ENCODE results near the gene DHPS. TPM values are rescaled to one million over a fixed set of nuclear protein-coding genes. Genes with fewer than 3 reads are reported as not detected.

Gene DHPS
- total and polyA plus RNA-seq, 2 of the 4 experiments (the other 2 are of a cell fraction) = 82.8 to 85.0 TPM

Small RNAs within 50 kb of the gene (microRNA-seq; reads per million reads assigned to microRNA genes)
- gene SNORD41 (ENCODE audit: insufficient read depth, insufficient read length) = 298 reads per million, percentile 88 among the genes with 10 or more reads in this experiment

Small RNAs within 50 kb of the gene (small RNA-seq; reads per million reads assigned to genes)
- gene SNORD41 = 3.3 to 23.1 (median 5.3) reads per million in 5 experiments

Other genes with a start within 250 kb of the DHPS start
- gene ZNF443, start 240.9 kb downstream of the DHPS start, total RNA-seq (2012; rRNA removed) = 3.2 and 3.6 TPM in 2 replicates
- gene ZNF443, start 240.9 kb downstream of the DHPS start, polyA plus RNA-seq (2012; rRNA removed) = 0.52 and 0.79 TPM in 2 replicates
- gene ZNF709, start 197.1 kb downstream of the DHPS start, total RNA-seq (2012; rRNA removed) = 3.8 and 4.2 TPM in 2 replicates
- gene ZNF709, start 197.1 kb downstream of the DHPS start, polyA plus RNA-seq (2012; rRNA removed) = 0.43 and 0.50 TPM in 2 replicates
- gene ZNF564, start 130.4 kb downstream of the DHPS start, total RNA-seq (2012; rRNA removed) = 6.3 and 9.4 TPM in 2 replicates
- gene ZNF564, start 130.4 kb downstream of the DHPS start, polyA plus RNA-seq (2012; rRNA removed) = 1.2 and 1.5 TPM in 2 replicates
- 8.1 and 9.0 TPM in 2 replicates for gene ZNF490, start 71.1 kb downstream of the DHPS start, total RNA-seq (2012; rRNA removed)
- gene ZNF490, start 71.1 kb downstream of the DHPS start, polyA plus RNA-seq (2012; rRNA removed) = 1.5 and 1.7 TPM in 2 replicates
- 15.8 and 19.4 TPM in 2 replicates for gene ZNF791, start 71.0 kb downstream of the DHPS start, total RNA-seq (2012; rRNA removed)
- gene ZNF791, start 71.0 kb downstream of the DHPS start, polyA plus RNA-seq (2012; rRNA removed) = 7.0 and 7.1 TPM in 2 replicates
- 10.4 and 10.6 TPM in 2 replicates for gene MAN2B1, start 15.1 kb downstream of the DHPS start, total RNA-seq (2012; rRNA removed)
- gene MAN2B1, start 15.1 kb downstream of the DHPS start, polyA plus RNA-seq (2012; rRNA removed) = 55.4 and 64.0 TPM in 2 replicates
- gene WDR83, start 15.1 kb downstream of the DHPS start, total RNA-seq (2012; rRNA removed) = 5.3 and 5.9 TPM in 2 replicates
- gene WDR83, start 15.1 kb downstream of the DHPS start, polyA plus RNA-seq (2012; rRNA removed) = 8.9 and 10.5 TPM in 2 replicates
- gene GNG14, start 6.1 kb upstream of the DHPS start, total RNA-seq (2012; rRNA removed) = not detected in 2 replicates
- gene GNG14, start 6.1 kb upstream of the DHPS start, polyA plus RNA-seq (2012; rRNA removed) = not detected in 2 replicates
- gene FBXW9, start 14.8 kb upstream of the DHPS start, total RNA-seq (2012; rRNA removed) = 8.6 and 9.5 TPM in 2 replicates
- 14.2 and 14.4 TPM in 2 replicates for gene FBXW9, start 14.8 kb upstream of the DHPS start, polyA plus RNA-seq (2012; rRNA removed)
- 32.8 and 36.0 TPM in 2 replicates for gene TNPO2, start 42.1 kb upstream of the DHPS start, total RNA-seq (2012; rRNA removed)
- gene TNPO2, start 42.1 kb upstream of the DHPS start, polyA plus RNA-seq (2012; rRNA removed) = 77.2 and 82.3 TPM in 2 replicates
- 99.2 and 113 TPM in 2 replicates for gene TRIR, start 52.8 kb upstream of the DHPS start, total RNA-seq (2012; rRNA removed)
- gene TRIR, start 52.8 kb upstream of the DHPS start, polyA plus RNA-seq (2012; rRNA removed) = 201 and 242 TPM in 2 replicates
- gene GET3, start 55.6 kb upstream of the DHPS start, total RNA-seq (2012; rRNA removed) = 111 and 129 TPM in 2 replicates
- 152 and 178 TPM in 2 replicates for gene GET3, start 55.6 kb upstream of the DHPS start, polyA plus RNA-seq (2012; rRNA removed)
- gene BEST2, start 69.9 kb upstream of the DHPS start, total RNA-seq (2012; rRNA removed) = not detected in 2 replicates
- not detected in 2 replicates for gene BEST2, start 69.9 kb upstream of the DHPS start, polyA plus RNA-seq (2012; rRNA removed)
- 7.5 and 8.1 TPM in 2 replicates for gene HOOK2, start 93.7 kb upstream of the DHPS start, total RNA-seq (2012; rRNA removed)
- 11.0 and 21.6 TPM in 2 replicates for gene HOOK2, start 93.7 kb upstream of the DHPS start, polyA plus RNA-seq (2012; rRNA removed)
- 20.8 and 32.8 TPM in 2 replicates for gene JUNB, start 109.6 kb upstream of the DHPS start, total RNA-seq (2012; rRNA removed)
- gene JUNB, start 109.6 kb upstream of the DHPS start, polyA plus RNA-seq (2012; rRNA removed) = 109 and 141 TPM in 2 replicates
- 351 and 371 TPM in 2 replicates for gene PRDX2, start 119.9 kb upstream of the DHPS start, total RNA-seq (2012; rRNA removed)
- gene PRDX2, start 119.9 kb upstream of the DHPS start, polyA plus RNA-seq (2012; rRNA removed) = 378 and 383 TPM in 2 replicates
- gene THSD8, start 120.2 kb upstream of the DHPS start, total RNA-seq (2012; rRNA removed) = not detected in 2 replicates
- 0.68 and 0.90 TPM in 2 replicates for gene THSD8, start 120.2 kb upstream of the DHPS start, polyA plus RNA-seq (2012; rRNA removed)
- 44.6 and 45.5 TPM in 2 replicates for gene RNASEH2A, start 124.7 kb upstream of the DHPS start, total RNA-seq (2012; rRNA removed)
- gene RNASEH2A, start 124.7 kb upstream of the DHPS start, polyA plus RNA-seq (2012; rRNA removed) = 34.9 and 39.4 TPM in 2 replicates
- gene RTBDN, start 152.7 kb upstream of the DHPS start, total RNA-seq (2012; rRNA removed) = not detected in 2 replicates
- gene RTBDN, start 152.7 kb upstream of the DHPS start, polyA plus RNA-seq (2012; rRNA removed) = 0.07 and 0.14 TPM in 2 replicates
- gene MAST1, start 156.6 kb upstream of the DHPS start, total RNA-seq (2012; rRNA removed) = 0.28 and 1.1 TPM in 2 replicates
- gene MAST1, start 156.6 kb upstream of the DHPS start, polyA plus RNA-seq (2012; rRNA removed) = 0.44 and 0.56 TPM in 2 replicates
- 6.4 and 9.5 TPM in 2 replicates for gene DNASE2, start 199.6 kb upstream of the DHPS start, total RNA-seq (2012; rRNA removed)
- 31.1 and 32.0 TPM in 2 replicates for gene DNASE2, start 199.6 kb upstream of the DHPS start, polyA plus RNA-seq (2012; rRNA removed)
- not detected in 2 replicates for gene KLF1, start 205.3 kb upstream of the DHPS start, total RNA-seq (2012; rRNA removed)
- not detected in 2 replicates for gene KLF1, start 205.3 kb upstream of the DHPS start, polyA plus RNA-seq (2012; rRNA removed)
- gene GCDH, start 209.3 kb upstream of the DHPS start, total RNA-seq (2012; rRNA removed) = 41.1 and 41.6 TPM in 2 replicates
- 24.5 and 27.7 TPM in 2 replicates for gene GCDH, start 209.3 kb upstream of the DHPS start, polyA plus RNA-seq (2012; rRNA removed)
- gene SYCE2, start 237.4 kb upstream of the DHPS start, total RNA-seq (2012; rRNA removed) = under 0.01 and 0.36 TPM in 2 replicates
- gene SYCE2, start 237.4 kb upstream of the DHPS start, polyA plus RNA-seq (2012; rRNA removed) = 0.19 and 0.50 TPM in 2 replicates